Measurements from ENCODE around the gene SERINC5. TPM values are rescaled to one million over a fixed set of nuclear protein-coding genes. Genes with fewer than 3 reads are reported as not detected.

SERINC5 gene
- polyA plus RNA-seq, 1 of the 3 experiments (the other 2 are of a cell fraction), result 4.5 TPM

DNA sequence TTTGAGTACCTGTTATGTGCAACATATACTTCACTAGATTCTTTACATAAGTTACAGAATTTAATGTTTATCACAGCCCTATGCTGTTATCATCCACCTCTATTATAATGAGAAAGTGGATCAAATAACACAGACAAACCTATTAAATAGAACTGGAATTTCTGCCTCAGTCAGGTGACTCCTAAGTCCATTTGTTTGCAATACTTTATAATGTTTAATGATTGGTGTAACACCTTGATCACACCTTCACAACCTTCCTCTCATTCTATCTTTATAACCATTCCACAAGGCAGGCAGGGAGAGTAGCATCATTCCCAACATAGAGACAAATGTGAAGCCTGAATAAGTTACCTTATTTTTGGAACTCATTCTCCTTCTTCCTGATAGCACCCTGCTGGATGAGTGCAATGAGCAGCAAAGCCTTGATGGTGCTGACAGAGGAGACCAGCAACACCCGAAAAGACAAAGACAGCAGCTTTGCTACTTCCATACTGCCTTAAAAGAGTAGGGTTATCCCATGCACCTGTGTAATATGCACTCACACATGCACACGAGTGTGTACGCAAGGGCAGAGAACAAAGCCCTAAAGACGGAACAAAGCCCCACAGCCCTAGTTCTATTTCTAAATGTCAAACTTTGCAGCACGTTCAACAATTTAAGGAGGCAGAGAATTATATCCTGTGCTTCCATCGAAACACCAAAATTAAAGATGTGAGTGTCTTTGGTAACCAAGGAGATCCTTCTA is 30.5 kb downstream of the SERINC5 start:
- Histone ChIP-seq H3K9me3 (no peaks in the 10 kb centered on the region), H2AFZ (ENCODE audit: low read depth) (no peak overlapping the region), H3F3A (replicated peaks; ENCODE audit: insufficient read depth) (peaks cover 9% of the 10 kb centered on the region), H3K27ac (ENCODE audit: low read depth in 2 of 2, low read length in 1 of 2) (no peak overlapping the region), H3K4me2 (no peak overlapping the region), H3K27me3 (ENCODE audit: insufficient read depth) (no peaks in the 10 kb centered on the region), H3K9ac (no peak overlapping the region), H3K4me3 (ENCODE audit: low read depth in 2 of 2, low read length in 1 of 2) (no peak overlapping the region), H3K79me2 (ENCODE audit: insufficient read depth) (no peaks in the 10 kb centered on the region), H3K36me3 (replicated peaks in 1 of 2; ENCODE audit: control insufficient read depth in 1 of 2, insufficient read depth in 2 of 2, low read length in 1 of 2) (no peaks in the 10 kb centered on the region), H3K4me1 (ENCODE audit: control insufficient read depth in 1 of 2, insufficient read depth in 2 of 2, low read depth in 1 of 2, low read length in 1 of 2) (no peaks in the 10 kb centered on the region; a peak in 1 of 4 replicates), H4K20me1 (ENCODE audit: insufficient read depth) (no peaks in the 10 kb centered on the region), H3K9me2 (no peaks in the 10 kb centered on the region)
- WGBS (ENCODE audit: low lambda C conversion rate), result 86% methylated on average over 6 of the region's 6 CpGs
- DNase-seq, result no peak
- CTCF ChIA-PET, result interaction anchor here (1.3 kb wide), 1 partner anchor 83 kb away, joined by 3 read pairs; no protein-coding TSS in a partner anchor
- TF ChIP-seq CHD2 (IDR thresholded peaks at IDR 0.05; ENCODE audit: low read length, partially characterized antibody) (no peak), RXRA (IDR thresholded peaks at IDR 0.05; ENCODE audit: borderline replicate concordance, low read depth) (no peak), POLR2AphosphoS5 (IDR thresholded peaks at IDR 0.05; ENCODE audit: low read depth, low read length) (no peak), SIN3A (IDR thresholded peaks at IDR 0.05; ENCODE audit: borderline replicate concordance, low read depth, low read length) (no peak), TCF12 (IDR thresholded peaks at IDR 0.05) (no peak), EZH2phosphoT487 (IDR thresholded peaks at IDR 0.05; ENCODE audit: borderline replicate concordance, low read depth) (no peak), YY1 (IDR thresholded peaks at IDR 0.05; ENCODE audit: low read depth) (no peak), MEF2A (IDR thresholded peaks at IDR 0.05; ENCODE audit: borderline replicate concordance, low read depth) (no peak), RAD21 (IDR thresholded peaks at IDR 0.05; ENCODE audit: low read length) (no peak), FOSL2 (IDR thresholded peaks at IDR 0.05; ENCODE audit: borderline replicate concordance, low read depth) (no peak)
- TF ChIP-seq, protein P1, sequence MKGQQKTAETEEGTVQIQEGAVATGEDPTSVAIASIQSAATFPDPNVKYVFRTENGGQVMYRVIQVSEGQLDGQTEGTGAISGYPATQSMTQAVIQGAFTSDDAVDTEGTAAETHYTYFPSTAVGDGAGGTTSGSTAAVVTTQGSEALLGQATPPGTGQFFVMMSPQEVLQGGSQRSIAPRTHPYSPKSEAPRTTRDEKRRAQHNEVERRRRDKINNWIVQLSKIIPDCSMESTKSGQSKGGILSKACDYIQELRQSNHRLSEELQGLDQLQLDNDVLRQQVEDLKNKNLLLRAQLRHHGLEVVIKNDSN (IDR thresholded peaks at IDR 0.05; ENCODE audit: borderline replicate concordance, low read depth), result no peak
- POLR2A ChIA-PET, result no interaction called here

DNA sequence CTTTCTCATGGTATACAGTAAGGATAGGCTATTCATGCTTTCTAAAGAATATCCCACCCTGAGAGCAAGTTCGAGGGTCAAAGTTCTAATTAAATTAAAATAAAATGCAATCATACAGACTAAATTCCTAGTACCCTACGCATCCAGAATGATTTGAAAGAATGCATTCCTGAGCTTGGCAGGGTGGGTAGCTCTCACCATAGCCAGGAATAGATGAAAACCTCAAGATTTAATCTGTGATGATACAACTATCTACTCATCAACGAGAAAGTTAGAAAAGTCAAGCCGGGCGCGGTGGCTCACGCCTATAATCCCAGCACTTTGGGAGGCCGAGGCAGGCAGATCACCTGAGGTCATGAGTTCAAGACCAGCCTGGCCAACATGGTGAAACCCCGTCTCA is 32.3 kb downstream of the SERINC5 start:
- no peak for DNase-seq
- Histone ChIP-seq H2AFZ (ENCODE audit: low read depth) (no peak overlapping the region), H3K9ac (no peak overlapping the region), H3K36me3 (replicated peaks in 1 of 2; ENCODE audit: control insufficient read depth in 1 of 2, insufficient read depth in 2 of 2, low read length in 1 of 2) (no peaks in the 10 kb centered on the region), H3K4me3 (ENCODE audit: low read depth in 2 of 2, low read length in 1 of 2) (no peak overlapping the region), H3K27ac (ENCODE audit: low read depth in 2 of 2, low read length in 1 of 2) (peak overlapping the region in 1 of 2 experiments; percentile 15; a peak in 1 of 4 replicates), H3K4me1 (ENCODE audit: control insufficient read depth in 1 of 2, insufficient read depth in 2 of 2, low read depth in 1 of 2, low read length in 1 of 2) (peaks cover 0 to 4% of the 10 kb centered on the region in 2 experiments; a peak in 1 of 4 replicates), H3K27me3 (ENCODE audit: insufficient read depth) (no peaks in the 10 kb centered on the region), H4K20me1 (ENCODE audit: insufficient read depth) (no peaks in the 10 kb centered on the region), H3F3A (replicated peaks; ENCODE audit: insufficient read depth) (peaks cover 9% of the 10 kb centered on the region), H3K9me3 (no peaks in the 10 kb centered on the region), H3K9me2 (no peaks in the 10 kb centered on the region), H3K79me2 (ENCODE audit: insufficient read depth) (no peaks in the 10 kb centered on the region), H3K4me2 (no peak overlapping the region)
- TF ChIP-seq, protein P2, sequence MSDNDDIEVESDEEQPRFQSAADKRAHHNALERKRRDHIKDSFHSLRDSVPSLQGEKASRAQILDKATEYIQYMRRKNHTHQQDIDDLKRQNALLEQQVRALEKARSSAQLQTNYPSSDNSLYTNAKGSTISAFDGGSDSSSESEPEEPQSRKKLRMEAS (IDR thresholded peaks at IDR 0.05; ENCODE audit: low read depth), result no peak
- TF ChIP-seq TEAD4 (IDR thresholded peaks at IDR 0.05; ENCODE audit: borderline replicate concordance, insufficient read depth) (no peak), RXRA (IDR thresholded peaks at IDR 0.05; ENCODE audit: borderline replicate concordance, low read depth) (no peak), TCF12 (IDR thresholded peaks at IDR 0.05) (0 out of 2 replicates have a peak, but pooled peaks have one; percentile 10)
- TF ChIP-seq, protein P3, sequence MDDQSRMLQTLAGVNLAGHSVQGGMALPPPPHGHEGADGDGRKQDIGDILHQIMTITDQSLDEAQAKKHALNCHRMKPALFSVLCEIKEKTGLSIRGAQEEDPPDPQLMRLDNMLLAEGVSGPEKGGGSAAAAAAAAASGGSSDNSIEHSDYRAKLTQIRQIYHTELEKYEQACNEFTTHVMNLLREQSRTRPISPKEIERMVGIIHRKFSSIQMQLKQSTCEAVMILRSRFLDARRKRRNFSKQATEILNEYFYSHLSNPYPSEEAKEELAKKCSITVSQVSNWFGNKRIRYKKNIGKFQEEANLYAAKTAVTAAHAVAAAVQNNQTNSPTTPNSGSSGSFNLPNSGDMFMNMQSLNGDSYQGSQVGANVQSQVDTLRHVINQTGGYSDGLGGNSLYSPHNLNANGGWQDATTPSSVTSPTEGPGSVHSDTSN (IDR thresholded peaks at IDR 0.05), result no peak
- WGBS (ENCODE audit: low lambda C conversion rate), result 68% methylated on average over 9 of the region's 9 CpGs
- ChIA-PET POLR2A (no interaction called here), CTCF (no interaction called here)
